ENCODE data around the gene RFNG.

The RFNG gene

GRCh38 chr17:82016061-82016874, 35.3 kb downstream of the RFNG start:
- in situ Hi-C loops (cut with MboI; ENCODE audit: low sequenced_read_pairs) = no loop called here

DNA sequence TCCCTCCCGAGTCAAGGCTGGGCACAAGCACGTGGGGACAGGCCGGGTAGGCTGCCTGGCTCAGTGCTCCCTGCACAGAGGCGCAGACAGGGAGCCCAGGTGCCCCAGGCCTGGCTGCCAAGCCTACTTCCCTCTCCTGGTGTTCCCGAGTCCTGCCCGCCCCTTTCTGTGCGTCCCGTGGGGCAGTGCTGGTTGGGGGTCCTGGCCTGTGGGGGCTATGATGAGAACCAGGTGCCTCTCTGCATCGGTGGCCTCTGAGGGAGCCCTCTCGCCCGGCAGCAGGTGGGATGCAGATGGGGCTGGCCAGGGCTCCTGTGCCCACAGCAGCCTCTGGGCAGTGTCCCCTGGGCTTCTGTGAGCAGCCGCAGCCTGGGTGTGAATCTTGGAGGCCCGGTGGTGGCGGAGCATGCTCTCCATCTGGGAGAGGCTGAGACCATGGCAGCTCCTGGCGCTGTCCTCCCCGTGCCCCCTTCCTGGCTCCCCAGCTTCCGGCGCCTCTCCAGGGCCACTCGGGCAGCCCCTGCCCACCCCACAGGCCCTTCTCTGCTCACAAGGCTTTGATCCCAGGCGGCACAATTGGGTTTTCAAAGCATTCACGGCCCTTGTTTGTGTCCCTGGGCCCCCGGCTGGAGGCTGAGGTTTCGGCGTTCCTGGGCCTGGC, 36.2 kb downstream of the RFNG start:
- in situ Hi-C loops (cut with MboI; ENCODE audit: low sequenced_read_pairs) = no loop called here

DNA sequence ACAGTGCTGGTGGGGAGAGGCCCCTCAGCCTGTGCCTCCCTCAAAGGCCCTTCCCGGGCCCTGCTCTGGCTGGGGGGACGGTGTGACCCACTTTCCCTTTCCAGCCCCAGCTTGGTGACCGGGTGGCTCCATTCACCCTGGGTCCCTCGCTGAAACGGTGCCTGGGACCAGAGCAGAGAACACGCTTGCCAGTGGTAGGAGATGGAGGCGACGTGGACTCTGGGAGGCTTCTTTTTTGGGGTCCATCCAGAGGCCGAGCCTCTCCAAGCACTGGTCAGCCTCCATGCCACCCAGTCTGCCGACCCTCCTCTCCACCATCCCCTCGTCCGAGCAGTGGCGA, 36.7 kb downstream of the RFNG start:
- in situ Hi-C loops (cut with MboI; ENCODE audit: low sequenced_read_pairs) = no loop called here

- in situ Hi-C loops (cut with MboI; ENCODE audit: low sequenced_read_pairs) = no loop called here
Observed at GRCh38 chr17:82014432-82014831, 37.2 kb downstream of the RFNG start.

DNA sequence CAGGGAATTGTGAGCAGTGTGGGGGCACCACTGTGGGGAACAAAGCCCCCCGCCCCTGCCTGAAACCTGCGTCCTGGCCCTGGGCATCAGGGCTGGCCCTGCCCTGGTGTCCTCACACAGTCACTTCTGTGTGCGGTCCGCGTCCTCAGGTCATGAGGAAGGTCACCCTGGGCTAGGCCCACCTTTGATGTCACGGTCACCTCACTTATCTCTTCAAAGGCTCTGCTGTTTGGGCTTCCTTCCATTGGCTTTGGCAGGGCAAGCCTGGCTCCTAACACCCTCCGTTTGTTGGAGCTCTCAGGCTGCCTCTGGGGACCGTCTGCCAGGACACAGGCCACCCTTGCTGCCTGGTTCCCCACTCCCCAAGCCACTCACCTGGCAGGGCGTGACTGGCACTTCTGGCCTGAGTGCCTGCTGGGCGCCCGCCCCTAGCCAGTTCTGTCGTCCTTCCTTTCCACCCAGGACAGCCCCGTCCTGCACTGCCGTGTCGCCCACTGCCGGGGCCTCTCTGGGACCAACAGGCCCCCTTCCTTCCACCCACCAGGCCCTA, 37.8 kb downstream of the RFNG start:
- in situ Hi-C loops (cut with MboI; ENCODE audit: low sequenced_read_pairs) = no loop called here

DNA sequence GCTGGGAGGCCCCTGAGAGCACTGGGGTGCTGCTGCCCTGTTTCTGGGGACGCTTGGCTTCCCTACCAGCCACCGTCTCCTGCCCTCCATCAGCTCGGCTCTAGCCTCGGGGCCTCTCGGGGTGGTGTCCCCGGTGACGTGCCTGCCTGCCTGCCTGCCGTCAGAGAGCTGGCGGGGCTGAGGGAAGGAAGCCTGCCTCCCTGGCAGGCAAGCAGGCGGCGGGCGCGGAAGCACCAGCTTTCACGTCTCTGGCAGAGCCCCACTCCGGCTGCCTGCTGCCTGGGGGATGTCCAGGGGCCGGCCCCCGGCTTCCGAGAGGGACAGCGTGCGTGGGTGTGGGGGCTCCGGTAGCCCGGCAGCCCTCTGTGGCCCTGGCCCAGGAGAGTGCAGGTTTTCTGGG, 38.3 kb downstream of the RFNG start:
- in situ Hi-C loops (cut with MboI; ENCODE audit: low sequenced_read_pairs) = no loop called here

- in situ Hi-C loops (cut with MboI; ENCODE audit: low sequenced_read_pairs) = no loop called here
Observed at GRCh38 chr17:82012640-82013295, 38.8 kb downstream of the RFNG start.

- in situ Hi-C loops (cut with MboI; ENCODE audit: low sequenced_read_pairs) = no loop called here
Observed at GRCh38 chr17:82012261-82012639, 39.4 kb downstream of the RFNG start.

- in situ Hi-C loops (cut with MboI; ENCODE audit: low sequenced_read_pairs) = no loop called here
Observed at GRCh38 chr17:82011617-82012187, 39.9 kb downstream of the RFNG start.

DNA sequence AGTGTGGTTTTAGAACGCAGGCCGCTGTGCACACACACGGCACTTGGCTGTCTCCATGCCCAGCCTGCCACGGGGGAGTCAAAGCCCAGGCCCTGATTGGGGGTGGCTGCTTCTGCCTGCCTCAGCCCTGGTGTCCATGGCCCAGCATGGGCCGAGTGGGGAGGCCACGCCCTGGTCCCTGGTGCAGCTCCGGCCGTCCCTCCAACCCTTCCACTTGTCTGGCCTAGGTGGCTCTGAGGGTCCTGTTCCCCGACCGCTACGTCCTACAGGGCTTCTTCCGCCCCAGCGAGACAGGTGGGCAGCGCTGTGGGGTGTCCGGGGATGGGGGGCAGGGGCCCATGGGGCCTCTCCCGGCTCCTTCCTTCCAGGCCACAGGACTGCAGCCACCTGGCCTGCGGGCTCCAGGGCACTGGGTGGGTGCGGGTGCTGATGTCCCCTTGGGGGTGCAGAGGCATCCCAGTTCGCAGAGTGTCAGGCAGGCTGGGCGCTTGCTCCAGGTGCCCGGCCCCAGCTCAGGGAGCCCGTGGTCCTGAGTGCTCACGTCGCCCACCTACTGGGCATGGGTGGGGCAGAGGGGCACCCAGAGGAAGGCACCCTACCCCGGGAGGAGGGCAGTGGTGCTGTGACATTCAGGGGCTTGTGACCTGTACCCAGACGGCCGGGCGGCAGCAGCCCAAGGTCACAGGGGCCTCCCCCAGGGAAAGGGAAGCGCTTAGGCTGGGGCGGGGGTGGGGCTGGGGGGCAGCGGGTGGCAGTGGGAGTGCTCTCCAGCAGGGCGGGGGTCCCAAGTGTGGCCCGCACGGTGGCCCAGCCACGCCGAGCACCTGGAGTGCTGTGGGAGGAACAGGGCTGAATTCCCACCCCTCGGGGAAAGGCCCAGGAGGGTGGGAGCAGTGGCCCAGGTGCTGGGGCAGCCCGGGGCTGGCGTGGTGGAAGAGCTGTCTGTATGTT, 40.8 kb downstream of the RFNG start:
- in situ Hi-C loops (cut with MboI; ENCODE audit: low sequenced_read_pairs) = no loop called here

DNA sequence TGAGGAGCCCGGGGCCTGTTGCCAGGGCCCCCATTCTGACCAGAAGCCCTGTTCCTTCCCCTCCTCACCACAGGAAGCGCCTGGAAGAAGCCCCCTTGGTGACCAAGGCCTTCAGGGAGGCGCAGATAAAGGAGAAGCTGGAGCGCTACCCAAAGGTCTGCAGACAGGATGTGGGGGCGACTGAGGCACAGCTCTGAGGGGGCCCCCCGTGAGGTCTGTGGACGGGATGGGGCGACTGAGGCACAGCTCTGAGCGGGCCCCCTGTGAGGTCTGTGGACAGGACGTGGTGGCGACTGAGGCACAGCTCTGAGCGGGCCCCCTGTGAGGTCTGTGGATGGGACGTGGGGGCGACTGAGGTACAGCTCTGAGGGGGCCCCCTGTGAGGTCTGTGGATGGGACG, 42.2 kb downstream of the RFNG start:
- in situ Hi-C loops (cut with MboI; ENCODE audit: low sequenced_read_pairs) = no loop called here

GRCh38 chr17:82008941-82009405, 42.6 kb downstream of the RFNG start:
- in situ Hi-C loops (cut with MboI; ENCODE audit: low sequenced_read_pairs) = no loop called here

GRCh38 chr17:82008258-82008940, 43.2 kb downstream of the RFNG start:
- in situ Hi-C loops (cut with MboI; ENCODE audit: low sequenced_read_pairs) = no loop called here

GRCh38 chr17:82007495-82008257, 43.9 kb downstream of the RFNG start:
- in situ Hi-C loops (cut with MboI; ENCODE audit: low sequenced_read_pairs) = no loop called here

- in situ Hi-C loops (cut with MboI; ENCODE audit: low sequenced_read_pairs) = no loop called here
Observed at GRCh38 chr17:82007228-82007494, 44.5 kb downstream of the RFNG start.

DNA sequence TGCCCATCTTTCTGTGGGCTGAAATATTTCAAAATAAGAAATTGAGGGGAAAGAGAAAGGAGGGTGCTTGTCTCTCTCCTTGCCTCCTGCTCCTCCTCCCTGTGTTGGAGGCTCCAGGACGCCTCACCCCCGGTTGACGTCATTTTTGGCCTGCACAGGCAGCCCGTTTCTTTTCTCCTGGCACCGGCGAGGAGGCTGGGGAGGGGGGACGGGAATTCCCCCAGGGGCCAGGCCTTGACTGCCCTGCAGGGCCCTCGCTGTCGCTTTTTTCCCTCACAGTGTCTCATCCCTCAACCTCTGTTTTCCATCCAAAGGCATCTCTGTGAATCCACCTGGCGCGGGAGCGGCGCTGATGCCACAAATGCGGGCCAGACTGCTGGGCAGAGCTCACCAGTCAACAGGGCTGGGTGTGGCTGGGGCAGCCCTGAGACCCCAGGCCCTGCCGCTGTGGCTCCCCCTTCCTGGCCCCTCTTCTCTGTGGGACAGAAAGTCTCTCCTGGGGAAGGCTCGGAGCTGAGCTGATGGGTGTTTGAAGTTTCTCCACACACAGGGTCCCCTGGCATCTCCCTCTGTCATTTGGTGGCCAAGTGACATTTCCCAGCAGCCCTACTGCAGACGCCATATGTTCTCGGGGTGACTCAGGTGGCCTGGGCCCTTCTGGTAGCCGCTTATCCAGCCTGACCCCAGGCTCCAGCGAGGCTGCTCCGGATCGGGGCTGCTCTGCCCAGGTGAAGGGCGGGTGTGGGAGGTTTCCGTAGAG, 45.0 kb downstream of the RFNG start:
- in situ Hi-C loops (cut with MboI; ENCODE audit: low sequenced_read_pairs) = no loop called here

GRCh38 chr17:82005701-82006348, 45.8 kb downstream of the RFNG start:
- in situ Hi-C loops (cut with MboI; ENCODE audit: low sequenced_read_pairs) = no loop called here
